HL-60 (cell line): ENCODE measurements around the gene IGFBP7.

Experiments
- DNase-seq, 2 experiments: peaks; one replicate each; pipeline ENCODE4 v3.0.0-alpha.2; 2010 to 2020; ENCODE audit warnings: low read depth in 1 of 2, low spot score in 1 of 2
- H3K27ac ChIP-seq: fragments of 250-450 bp; sonication (Bioruptor Pico); replicated peaks from 2 replicates; pipeline ENCODE4 v1.5.1; 2020; ENCODE audit warnings: mild to moderate bottlenecking, moderate library complexity
- H3K27me3 ChIP-seq: fragments of 250-450 bp; sonication (Bioruptor Pico); 2 replicates; pipeline ENCODE4 v1.5.1; 2021; ENCODE audit warnings: mild to moderate bottlenecking, moderate library complexity; ENCODE audit not compliant: insufficient read depth, poor library complexity, severe bottlenecking
- H3K4me3 ChIP-seq: replicated peaks from 2 replicates; pipeline ENCODE4 v1.5.1; 2011; ENCODE audit warnings: mild to moderate bottlenecking, control low read depth, low read length; ENCODE audit not compliant: insufficient read depth
- GABPA ChIP-seq: IDR thresholded peaks from 2 replicates; pipeline ENCODE4 v1.6.1; 2012; ENCODE audit warnings: low read depth
- POLR2AphosphoS5 ChIP-seq: IDR thresholded peaks from 2 replicates; pipeline ENCODE4 v1.6.1; 2012; ENCODE audit warnings: low read depth
- SPI1 ChIP-seq: IDR thresholded peaks from 2 replicates; pipeline ENCODE4 v1.6.1; 2012; ENCODE audit warnings: low read depth, mild to moderate bottlenecking, borderline replicate concordance
- TF ChIP-seq, protein P1 (sequence below): IDR thresholded peaks from one replicate; pipeline ENCODE4 v1.5.1; 2011; ENCODE audit warnings: low read length, control low read depth, inconsistent platforms; ENCODE audit not compliant: insufficient read depth
- TF ChIP-seq, protein P2 (sequence below): IDR thresholded peaks from 2 replicates; pipeline ENCODE4 v1.6.1; 2012; ENCODE audit warnings: low read depth; ENCODE audit not compliant: insufficient replicate concordance

The IGFBP7 gene

DNA sequence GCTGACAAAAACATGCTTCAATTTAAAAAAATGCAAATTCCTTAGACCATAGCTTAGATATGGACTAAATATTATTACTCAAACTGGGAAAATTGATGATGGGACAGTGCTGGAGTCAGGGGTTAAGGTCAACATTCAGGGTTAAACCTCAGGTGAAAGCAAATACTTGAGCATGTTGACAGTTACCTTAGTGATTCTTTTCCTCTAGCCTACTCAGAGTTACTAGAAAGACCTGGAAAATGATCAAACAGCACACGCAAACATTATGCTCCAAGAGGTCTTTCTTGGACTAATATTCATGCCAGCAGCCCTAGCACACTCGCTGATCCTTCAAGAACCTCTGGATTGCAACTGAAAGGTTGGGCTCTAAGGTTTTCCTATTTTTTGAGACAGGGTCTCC, 10.8 kb downstream of the IGFBP7 start:
- no peak for DNase-seq
- Histone ChIP-seq H3K27me3 (no peaks in the 10 kb centered on the region), H3K4me3 (no peak overlapping the region), H3K27ac (no peak overlapping the region)
- TF ChIP-seq GABPA: no peak
- TF ChIP-seq POLR2AphosphoS5: no peak
- TF ChIP-seq, protein P1, sequence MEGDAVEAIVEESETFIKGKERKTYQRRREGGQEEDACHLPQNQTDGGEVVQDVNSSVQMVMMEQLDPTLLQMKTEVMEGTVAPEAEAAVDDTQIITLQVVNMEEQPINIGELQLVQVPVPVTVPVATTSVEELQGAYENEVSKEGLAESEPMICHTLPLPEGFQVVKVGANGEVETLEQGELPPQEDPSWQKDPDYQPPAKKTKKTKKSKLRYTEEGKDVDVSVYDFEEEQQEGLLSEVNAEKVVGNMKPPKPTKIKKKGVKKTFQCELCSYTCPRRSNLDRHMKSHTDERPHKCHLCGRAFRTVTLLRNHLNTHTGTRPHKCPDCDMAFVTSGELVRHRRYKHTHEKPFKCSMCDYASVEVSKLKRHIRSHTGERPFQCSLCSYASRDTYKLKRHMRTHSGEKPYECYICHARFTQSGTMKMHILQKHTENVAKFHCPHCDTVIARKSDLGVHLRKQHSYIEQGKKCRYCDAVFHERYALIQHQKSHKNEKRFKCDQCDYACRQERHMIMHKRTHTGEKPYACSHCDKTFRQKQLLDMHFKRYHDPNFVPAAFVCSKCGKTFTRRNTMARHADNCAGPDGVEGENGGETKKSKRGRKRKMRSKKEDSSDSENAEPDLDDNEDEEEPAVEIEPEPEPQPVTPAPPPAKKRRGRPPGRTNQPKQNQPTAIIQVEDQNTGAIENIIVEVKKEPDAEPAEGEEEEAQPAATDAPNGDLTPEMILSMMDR: no peak
- TF ChIP-seq, protein P2, sequence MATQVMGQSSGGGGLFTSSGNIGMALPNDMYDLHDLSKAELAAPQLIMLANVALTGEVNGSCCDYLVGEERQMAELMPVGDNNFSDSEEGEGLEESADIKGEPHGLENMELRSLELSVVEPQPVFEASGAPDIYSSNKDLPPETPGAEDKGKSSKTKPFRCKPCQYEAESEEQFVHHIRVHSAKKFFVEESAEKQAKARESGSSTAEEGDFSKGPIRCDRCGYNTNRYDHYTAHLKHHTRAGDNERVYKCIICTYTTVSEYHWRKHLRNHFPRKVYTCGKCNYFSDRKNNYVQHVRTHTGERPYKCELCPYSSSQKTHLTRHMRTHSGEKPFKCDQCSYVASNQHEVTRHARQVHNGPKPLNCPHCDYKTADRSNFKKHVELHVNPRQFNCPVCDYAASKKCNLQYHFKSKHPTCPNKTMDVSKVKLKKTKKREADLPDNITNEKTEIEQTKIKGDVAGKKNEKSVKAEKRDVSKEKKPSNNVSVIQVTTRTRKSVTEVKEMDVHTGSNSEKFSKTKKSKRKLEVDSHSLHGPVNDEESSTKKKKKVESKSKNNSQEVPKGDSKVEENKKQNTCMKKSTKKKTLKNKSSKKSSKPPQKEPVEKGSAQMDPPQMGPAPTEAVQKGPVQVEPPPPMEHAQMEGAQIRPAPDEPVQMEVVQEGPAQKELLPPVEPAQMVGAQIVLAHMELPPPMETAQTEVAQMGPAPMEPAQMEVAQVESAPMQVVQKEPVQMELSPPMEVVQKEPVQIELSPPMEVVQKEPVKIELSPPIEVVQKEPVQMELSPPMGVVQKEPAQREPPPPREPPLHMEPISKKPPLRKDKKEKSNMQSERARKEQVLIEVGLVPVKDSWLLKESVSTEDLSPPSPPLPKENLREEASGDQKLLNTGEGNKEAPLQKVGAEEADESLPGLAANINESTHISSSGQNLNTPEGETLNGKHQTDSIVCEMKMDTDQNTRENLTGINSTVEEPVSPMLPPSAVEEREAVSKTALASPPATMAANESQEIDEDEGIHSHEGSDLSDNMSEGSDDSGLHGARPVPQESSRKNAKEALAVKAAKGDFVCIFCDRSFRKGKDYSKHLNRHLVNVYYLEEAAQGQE: no peak
- TF ChIP-seq SPI1: no peak

DNA sequence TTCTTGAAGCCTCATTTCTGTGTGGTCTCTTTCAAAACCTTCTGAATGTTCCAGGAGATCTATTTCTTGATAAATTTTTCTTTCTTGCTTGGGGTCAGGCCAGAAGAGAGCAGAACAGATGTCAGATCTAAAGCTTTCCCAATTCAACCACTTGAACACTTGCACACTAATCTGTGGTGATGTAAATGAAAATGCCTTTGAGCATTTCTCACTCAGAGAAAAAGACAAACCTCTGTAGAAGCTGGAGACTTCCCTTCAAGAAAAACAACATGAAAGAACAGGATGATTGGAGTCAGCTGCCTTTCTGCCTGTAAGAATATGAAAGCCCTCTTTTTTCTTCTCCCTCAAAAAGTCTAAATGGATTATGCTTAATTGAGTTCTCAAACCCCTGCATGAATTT, 11.2 kb downstream of the IGFBP7 start:
- DNase-seq: no peak
- Histone ChIP-seq H3K4me3 (no peak overlapping the region), H3K27ac (no peak overlapping the region), H3K27me3 (no peaks in the 10 kb centered on the region)
- TF ChIP-seq SPI1 (no peak), GABPA (no peak)

DNA sequence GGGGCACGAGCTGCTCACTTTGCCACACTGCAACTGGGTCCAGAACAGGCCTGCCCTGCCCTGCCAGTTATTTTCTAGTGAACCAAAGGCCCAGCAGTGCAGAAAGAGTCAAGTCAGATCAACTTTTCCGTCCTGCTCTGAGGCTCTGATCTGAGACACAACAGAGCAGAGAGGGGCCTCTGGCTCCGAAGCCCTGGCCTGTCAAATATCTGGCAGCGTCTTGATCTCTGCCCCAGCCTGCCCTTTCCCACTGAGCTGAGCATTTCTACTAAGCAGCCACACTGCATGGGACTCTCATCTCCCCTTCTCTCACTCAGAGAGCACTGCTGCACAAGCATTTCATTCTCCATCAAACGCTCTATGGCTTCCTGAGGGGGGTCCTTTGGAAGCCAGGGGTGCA, 11.8 kb downstream of the IGFBP7 start:
- H3K4me3 ChIP-seq: no peak overlapping the region
- no peak for TF ChIP-seq POLR2AphosphoS5
- TF ChIP-seq, protein P1: no peak
- TF ChIP-seq GABPA: no peak
- no peak for TF ChIP-seq SPI1
- TF ChIP-seq, protein P2: no peak
- no peak for DNase-seq
- H3K27me3 ChIP-seq: no peaks in the 10 kb centered on the region
- H3K27ac ChIP-seq: no peak overlapping the region

DNA sequence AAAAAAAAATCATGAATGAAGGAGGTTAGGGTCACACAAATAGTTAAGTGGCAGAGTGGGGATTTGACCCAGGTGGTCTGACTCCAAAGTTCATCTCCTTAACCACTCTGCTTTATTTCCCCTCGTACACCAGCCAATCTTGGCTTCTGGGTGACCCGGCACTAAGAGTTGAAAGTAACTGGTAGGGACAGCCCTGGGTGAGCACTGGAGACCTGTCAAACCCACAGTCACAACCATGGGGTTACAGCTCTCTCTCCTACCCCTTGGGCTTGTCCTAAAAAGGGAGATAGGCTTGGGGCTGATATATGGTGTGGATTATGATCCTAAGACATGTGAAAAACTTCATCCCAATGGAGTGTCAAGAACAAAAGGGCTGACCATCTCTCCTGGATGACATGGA, 12.5 kb downstream of the IGFBP7 start:
- Histone ChIP-seq H3K4me3 (no peak overlapping the region), H3K27me3 (no peaks in the 10 kb centered on the region), H3K27ac (no peak overlapping the region)
- TF ChIP-seq, protein P1: no peak
- TF ChIP-seq, protein P2: no peak
- TF ChIP-seq SPI1: no peak
- no peak for TF ChIP-seq GABPA
- TF ChIP-seq POLR2AphosphoS5: no peak
- no peak for DNase-seq
